SK-N-MC (cell line): ENCODE data around the gene INTS6.

ENCODE experiments used
- EZH2 ChIP-seq: fragments of 200-600 bp; sonication (generic); IDR thresholded peaks from one replicate; pipeline ENCODE4 v1.6.1; 2017; ENCODE audit warnings: antibody characterized with exemption
- FOXP2 ChIP-seq: optimal IDR thresholded peaks from 2 replicates; pipeline ENCODE3; 2011; ENCODE audit warnings: mild to moderate bottlenecking, moderate library complexity; ENCODE audit not compliant: insufficient read depth; ENCODE audit errors: extremely low read length, control extremely low read depth
- POLR2AphosphoS5 ChIP-seq: IDR thresholded peaks from 2 replicates; pipeline ENCODE4 v1.6.1; 2012; ENCODE audit warnings: mild to moderate bottlenecking, low read depth, low read length, borderline replicate concordance

GRCh38 chr13:51341791-51342190 lies 111.0 kb downstream of the INTS6 start:
- TF ChIP-seq EZH2 (no peak), POLR2AphosphoS5 (no peak), FOXP2 (no peak)
